Keratinocyte (primary cell): ENCODE measurements around the gene PARK7.

Experiments
- EZH2 ChIP-seq: IDR thresholded peaks from one replicate; pipeline ENCODE4 v1.6.1; 2012; ENCODE audit warnings: inconsistent platforms, mild to moderate bottlenecking, low read length, moderate library complexity
- TF ChIP-seq, protein P1 (sequence below), 3 experiments: IDR thresholded peaks in 1 of 3; conservative IDR thresholded peaks in 1 of 3; optimal IDR thresholded peaks in 1 of 3; 2 replicates in 2 of 3; 3 replicates in 1 of 3; pipeline versions ENCODE3 to v1.5.1; 2011; ENCODE audit warnings: low read length in 3 of 3, mild to moderate bottlenecking in 3 of 3, moderate library complexity in 2 of 3, control low read depth in 1 of 3, inconsistent platforms in 1 of 3; ENCODE audit not compliant: insufficient read depth in 2 of 3; ENCODE audit errors: extremely low read depth in 1 of 3

DNA sequence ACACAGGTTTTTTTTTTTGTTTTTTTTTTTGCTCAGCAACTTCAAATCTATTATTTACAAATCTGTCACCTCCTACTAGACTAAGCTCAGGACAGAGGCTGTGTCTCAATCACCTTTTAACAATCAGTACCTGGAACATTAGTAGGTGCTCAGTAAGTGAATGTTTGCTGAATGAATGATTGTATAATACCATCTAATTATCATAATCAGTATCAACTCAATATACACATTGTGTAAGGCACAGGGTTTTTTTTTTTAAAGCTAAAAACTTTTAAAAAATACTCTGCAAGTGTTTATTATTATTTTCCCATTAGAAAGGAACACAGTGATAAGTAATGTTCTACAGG lies 55.4 kb downstream of the PARK7 start:
- no peak for TF ChIP-seq EZH2
- TF ChIP-seq, protein P1, sequence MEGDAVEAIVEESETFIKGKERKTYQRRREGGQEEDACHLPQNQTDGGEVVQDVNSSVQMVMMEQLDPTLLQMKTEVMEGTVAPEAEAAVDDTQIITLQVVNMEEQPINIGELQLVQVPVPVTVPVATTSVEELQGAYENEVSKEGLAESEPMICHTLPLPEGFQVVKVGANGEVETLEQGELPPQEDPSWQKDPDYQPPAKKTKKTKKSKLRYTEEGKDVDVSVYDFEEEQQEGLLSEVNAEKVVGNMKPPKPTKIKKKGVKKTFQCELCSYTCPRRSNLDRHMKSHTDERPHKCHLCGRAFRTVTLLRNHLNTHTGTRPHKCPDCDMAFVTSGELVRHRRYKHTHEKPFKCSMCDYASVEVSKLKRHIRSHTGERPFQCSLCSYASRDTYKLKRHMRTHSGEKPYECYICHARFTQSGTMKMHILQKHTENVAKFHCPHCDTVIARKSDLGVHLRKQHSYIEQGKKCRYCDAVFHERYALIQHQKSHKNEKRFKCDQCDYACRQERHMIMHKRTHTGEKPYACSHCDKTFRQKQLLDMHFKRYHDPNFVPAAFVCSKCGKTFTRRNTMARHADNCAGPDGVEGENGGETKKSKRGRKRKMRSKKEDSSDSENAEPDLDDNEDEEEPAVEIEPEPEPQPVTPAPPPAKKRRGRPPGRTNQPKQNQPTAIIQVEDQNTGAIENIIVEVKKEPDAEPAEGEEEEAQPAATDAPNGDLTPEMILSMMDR (optimal IDR thresholded peaks at IDR 0.05 in 1 of 3, IDR thresholded peaks at IDR 0.05 in 1 of 3, conservative IDR thresholded peaks at IDR 0.05 in 1 of 3; ENCODE audit: extremely low read depth in 1 of 3, insufficient read depth in 2 of 3, low read length in 3 of 3) = no peak
